Body of pancreas (tissue), 4 donors: ENCODE results near the gene SRSF1. TPM values are rescaled to one million over a fixed set of nuclear protein-coding genes. Genes with fewer than 3 reads are reported as not detected.
"Not testable (repeated sequence)": the region's sequence is repeated elsewhere in the genome, so short reads cannot be mapped to it uniquely, and the experiment has no call there.

Source experiments
- ATAC-seq: fragments of 150-250 bp; one replicate; pipeline ENCODE4 v1.9.1; 2016
- DNase-seq, 4 donors: peaks; one replicate each; pipeline ENCODE4 v3.0.0-alpha.2; 2019
- H3K27ac ChIP-seq, 4 donors: fragments of 200-600 bp; sonication (generic); 1 replicate in 3 of 4; 2 replicates in 1 of 4; pipeline versions ENCODE4 v1.5.1 to v1.6.1; 2016 to 2019; ENCODE audit warnings: mild to moderate bottlenecking in 1 of 4, mixed read lengths in 1 of 4, moderate library complexity in 1 of 4
- H3K27me3 ChIP-seq, 2 donors: fragments of 200-600 bp; sonication (generic); one replicate each; pipeline ENCODE4 v1.6.0; 2016; ENCODE audit warnings: mild to moderate bottlenecking in 1 of 2
- H3K36me3 ChIP-seq, 2 donors: fragments of 200-600 bp; sonication (generic); replicated peaks in 1 of 2; 2 replicates each; pipeline ENCODE4 v1.5.1; 2016; ENCODE audit warnings: low read depth in 2 of 2; ENCODE audit not compliant: insufficient read depth in 1 of 2
- H3K4me1 ChIP-seq: fragments of 200-600 bp; sonication (generic); one replicate; pipeline ENCODE4 v1.6.0; 2016
- H3K4me3 ChIP-seq, 2 donors: fragments of 200-600 bp; sonication (generic); 1 replicate in 1 of 2; 2 replicates in 1 of 2; pipeline ENCODE4 v1.5.1; 2016 to 2019
- H3K9me3 ChIP-seq, 3 donors: fragments of 200-600 bp; sonication (generic); 1 replicate in 2 of 3; 2 replicates in 1 of 3; pipeline ENCODE4 v1.5.1; 2016
- POLR2A ChIP-seq, 3 donors: fragments of 450-650 bp; IDR thresholded peaks; one replicate each; pipeline ENCODE4 v1.6.1; 2016; ENCODE audit warnings: antibody characterized with exemption in 3 of 3, mild to moderate bottlenecking in 2 of 3
- WGBS, 2 donors: methylation state at CpG; one replicate each; pipeline ENCODE4 v1.1.5; 2017; 5-methylcytosine and 5-hydroxymethylcytosine counted together
- intact Hi-C: fragments of 100-400 bp; cut with DNase I; formaldehyde crosslinking; loops from one replicate; pipeline ENCODE4 v1.15.1; 2023
- total RNA-seq, 2 donors: library from RNA; depleted of rRNA; stranded (reverse); fragments of >200 nt; gene quantifications; one replicate each; pipeline ENCODE4 v1.1.0, GENCODE V29; 2016
- TF ChIP-seq, protein P1 (sequence below), 7 experiments: fragments of 450-650 bp in 4 of 7; fragments of 200-600 bp in 3 of 7; sonication (generic) in 3 of 7; IDR thresholded peaks; one replicate each; pipeline ENCODE4 v1.5.1; 2016 to 2019; ENCODE audit warnings: antibody characterized with exemption in 7 of 7

SRSF1 gene
- total RNA-seq, 2 donors from 2014 or later: 76.0 to 139 TPM

DNA sequence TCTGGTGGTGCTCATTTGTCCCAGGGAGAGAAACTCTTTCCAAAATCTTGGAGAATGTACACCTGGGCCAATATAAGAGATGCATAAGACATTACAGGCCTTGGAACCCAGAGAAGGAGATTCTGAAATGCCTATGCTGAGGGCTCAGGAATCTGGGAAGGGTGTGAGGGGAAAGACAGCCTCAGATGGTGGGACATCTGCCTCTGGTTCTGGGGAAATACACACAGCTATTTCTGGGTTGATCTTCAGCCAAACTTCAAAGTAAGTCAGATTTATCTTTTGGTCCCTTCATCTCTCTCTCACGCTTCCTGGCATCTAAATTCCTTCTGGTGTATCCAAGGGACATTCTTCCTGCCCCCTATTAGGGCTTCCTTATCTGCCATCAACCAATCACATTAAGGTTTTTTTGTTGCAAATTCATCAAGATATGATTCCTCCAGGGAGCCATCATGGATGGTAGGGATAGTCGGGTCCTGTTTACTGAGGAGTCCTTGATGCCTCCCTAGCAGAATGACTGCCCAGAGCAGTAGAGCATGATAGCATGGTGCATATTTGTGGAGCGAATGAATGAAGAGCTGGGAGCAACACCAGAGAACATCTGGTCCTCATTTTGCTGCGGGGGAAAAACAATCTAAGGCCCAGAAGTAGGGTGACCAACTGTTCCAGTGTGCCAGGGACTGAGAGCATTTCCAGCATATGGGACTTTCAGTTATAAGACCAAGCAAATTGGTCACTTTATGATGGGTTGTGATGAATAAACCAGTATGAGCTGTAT is 40.5 kb upstream of the SRSF1 start:
- DNase-seq (no peak), ATAC-seq (no peak)
- Histone ChIP-seq H3K36me3 (no peaks in the 10 kb centered on the region), H3K4me1 (peaks cover 6% of the 10 kb centered on the region), H3K27ac (no peak overlapping the region), H3K9me3 (no peaks in the 10 kb centered on the region), H3K27me3 (no peaks in the 10 kb centered on the region), H3K4me3 (no peak overlapping the region)
- intact Hi-C loops: no loop called here
- WGBS, 2 donors: 78 to 86% methylated on average over 4 of the region's 4 CpGs
- TF ChIP-seq POLR2A (IDR thresholded peaks at IDR 0.05): no peak
- TF ChIP-seq, protein P1, sequence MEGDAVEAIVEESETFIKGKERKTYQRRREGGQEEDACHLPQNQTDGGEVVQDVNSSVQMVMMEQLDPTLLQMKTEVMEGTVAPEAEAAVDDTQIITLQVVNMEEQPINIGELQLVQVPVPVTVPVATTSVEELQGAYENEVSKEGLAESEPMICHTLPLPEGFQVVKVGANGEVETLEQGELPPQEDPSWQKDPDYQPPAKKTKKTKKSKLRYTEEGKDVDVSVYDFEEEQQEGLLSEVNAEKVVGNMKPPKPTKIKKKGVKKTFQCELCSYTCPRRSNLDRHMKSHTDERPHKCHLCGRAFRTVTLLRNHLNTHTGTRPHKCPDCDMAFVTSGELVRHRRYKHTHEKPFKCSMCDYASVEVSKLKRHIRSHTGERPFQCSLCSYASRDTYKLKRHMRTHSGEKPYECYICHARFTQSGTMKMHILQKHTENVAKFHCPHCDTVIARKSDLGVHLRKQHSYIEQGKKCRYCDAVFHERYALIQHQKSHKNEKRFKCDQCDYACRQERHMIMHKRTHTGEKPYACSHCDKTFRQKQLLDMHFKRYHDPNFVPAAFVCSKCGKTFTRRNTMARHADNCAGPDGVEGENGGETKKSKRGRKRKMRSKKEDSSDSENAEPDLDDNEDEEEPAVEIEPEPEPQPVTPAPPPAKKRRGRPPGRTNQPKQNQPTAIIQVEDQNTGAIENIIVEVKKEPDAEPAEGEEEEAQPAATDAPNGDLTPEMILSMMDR (IDR thresholded peaks at IDR 0.05): no peak

DNA sequence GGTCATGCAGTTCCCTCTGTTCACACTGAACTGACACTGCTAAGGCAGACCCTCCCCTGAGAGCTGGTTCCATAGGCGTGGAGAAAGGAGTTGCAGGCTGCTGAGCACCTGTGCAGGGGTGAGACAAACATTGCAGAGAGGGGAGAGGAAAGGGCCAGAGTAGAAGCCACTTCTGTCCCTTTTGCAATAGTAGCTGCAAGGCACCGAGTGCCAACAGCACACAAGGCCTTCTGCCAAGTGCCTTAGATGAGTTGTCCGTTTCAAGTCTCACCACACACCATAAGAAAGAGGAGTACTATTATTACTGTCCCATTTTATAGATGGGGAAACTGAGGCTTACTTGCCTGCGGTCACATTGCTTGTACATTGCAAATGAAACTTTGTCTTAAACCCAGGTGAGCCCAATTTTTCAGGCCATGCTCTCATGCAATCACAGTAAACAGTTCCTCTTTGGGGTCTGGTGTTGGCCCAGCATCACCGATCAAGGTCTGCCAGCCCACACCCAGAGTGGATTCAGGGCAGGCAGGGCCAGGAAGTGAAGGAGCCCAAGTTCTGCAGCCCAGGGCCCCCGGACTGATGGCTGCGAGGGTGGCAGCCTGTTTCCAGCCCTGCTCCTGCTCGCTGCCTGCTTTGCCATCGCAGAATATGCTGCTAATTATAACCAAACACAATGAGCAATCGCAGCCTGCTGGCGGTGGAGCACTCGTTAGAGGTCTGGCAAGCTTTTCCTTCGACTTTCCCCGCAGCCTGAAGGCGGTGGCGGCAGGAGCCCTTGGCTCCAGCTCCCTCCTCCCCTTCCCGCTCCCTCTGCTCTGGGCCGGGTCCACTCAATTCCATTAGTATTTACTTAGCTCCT is 39.4 kb upstream of the SRSF1 start:
- no peak for TF ChIP-seq POLR2A (IDR thresholded peaks at IDR 0.05)
- TF ChIP-seq, protein P1 (IDR thresholded peaks at IDR 0.05): no peak
- Histone ChIP-seq H3K9me3 (no peaks in the 10 kb centered on the region), H3K4me3 (no peak overlapping the region), H3K27ac (no peak overlapping the region), H3K27me3 (no peaks in the 10 kb centered on the region), H3K36me3 (no peaks in the 10 kb centered on the region), H3K4me1 (peaks cover 6% of the 10 kb centered on the region)
- no peak for DNase-seq
- 62 to 66% methylated on average over 17 to 18 of the region's 18 CpGs for WGBS, 2 donors
- ATAC-seq: no peak
- intact Hi-C loops: no loop called here

DNA sequence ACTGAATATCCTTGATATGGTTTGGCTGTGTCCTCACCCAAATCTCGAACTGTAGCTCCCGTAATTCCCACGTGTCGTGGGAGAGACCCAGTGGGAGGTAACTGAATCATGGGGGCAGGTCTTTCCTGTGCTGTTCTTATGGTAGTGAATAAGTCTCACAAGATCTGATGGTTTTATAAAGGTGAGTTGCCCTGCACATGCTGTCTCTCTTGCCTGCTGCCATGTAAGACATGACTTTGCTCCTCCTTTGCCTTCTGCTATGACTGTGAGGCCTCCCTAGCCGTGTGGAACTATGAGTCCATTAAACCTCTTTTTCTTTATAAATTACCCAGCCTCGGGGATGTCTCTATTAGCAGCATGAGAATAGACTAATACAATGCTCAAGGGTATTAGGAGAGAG is 37.2 kb upstream of the SRSF1 start:
- intact Hi-C loops: not testable (repeated sequence)
- 83 to 89% methylated on average over 6 of the region's 6 CpGs for WGBS, 2 donors

DNA sequence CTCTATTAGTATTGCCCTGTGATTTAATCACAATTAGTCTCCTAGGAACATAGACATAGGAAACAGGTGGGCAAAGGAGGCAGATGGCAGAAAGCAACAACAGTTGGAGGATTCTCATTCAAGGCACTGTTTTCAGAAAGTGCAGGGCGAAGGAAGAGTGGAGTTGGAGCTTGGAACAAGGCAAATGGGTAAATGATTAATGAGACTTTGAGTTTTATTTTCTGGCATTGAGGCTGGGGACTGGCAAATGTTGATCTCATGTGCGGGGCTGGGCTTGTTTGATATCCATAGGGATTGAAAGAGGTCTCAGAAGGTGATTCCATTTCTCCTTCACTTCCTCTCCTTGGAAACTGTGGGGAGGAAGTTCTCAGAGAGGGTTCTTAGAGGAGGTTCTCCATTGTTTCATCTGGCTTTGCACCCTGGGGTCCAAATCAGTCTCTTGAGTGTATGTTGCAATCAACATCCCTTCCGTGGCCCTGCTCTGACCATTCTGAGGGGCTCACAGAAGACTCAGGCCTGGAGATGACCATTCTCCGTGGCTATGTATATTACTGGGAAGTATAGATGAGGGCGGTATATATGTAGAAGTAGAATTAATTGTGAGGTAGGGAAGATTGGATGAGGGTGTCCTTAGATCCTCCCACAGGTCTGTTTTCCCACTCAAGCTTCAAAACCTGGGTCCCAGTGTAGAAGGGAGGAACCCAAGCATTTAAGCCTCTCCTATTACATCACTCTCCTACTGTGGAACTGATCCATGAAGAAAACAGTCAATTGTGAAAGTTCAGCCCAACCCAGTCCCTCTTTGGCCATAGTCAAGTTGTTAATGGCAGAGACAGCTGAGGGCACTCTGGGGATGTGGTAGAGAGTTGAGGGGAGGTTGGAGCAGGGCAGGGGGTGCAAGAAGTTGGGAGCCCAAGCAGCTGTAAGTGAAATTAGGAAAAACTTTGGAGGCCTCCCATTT is 36.5 kb upstream of the SRSF1 start:
- no peaks in the 10 kb centered on the region for H3K36me3 ChIP-seq
- peaks cover 6% of the 10 kb centered on the region for H3K4me1 ChIP-seq
- DNase-seq (no peak), ATAC-seq (no peak)
- no peak overlapping the region for H3K4me3 ChIP-seq
- TF ChIP-seq, protein P1 (IDR thresholded peaks at IDR 0.05): no peak
- no peak for TF ChIP-seq POLR2A (IDR thresholded peaks at IDR 0.05)
- no peaks in the 10 kb centered on the region for H3K27me3 ChIP-seq
- no peak overlapping the region for H3K27ac ChIP-seq
- intact Hi-C loops: no loop called here
- 56 to 61% methylated on average over 5 of the region's 5 CpGs for WGBS, 2 donors
- no peaks in the 10 kb centered on the region for H3K9me3 ChIP-seq

More for the DNA sequence above, 37.2 kb upstream of the SRSF1 start:
- H3K4me3 ChIP-seq, DNase-seq, H3K9me3 ChIP-seq, H3K4me1 ChIP-seq, ATAC-seq, H3K27ac ChIP-seq, H3K36me3 ChIP-seq, H3K27me3 ChIP-seq: not testable (repeated sequence)
